ENCODE results near the gene MAML3.

The MAML3 gene

GRCh38 chr4:140153718-140154571 is at the start of gene MAML3:
TSS of gene MAML3 (minus strand) at chr4:140154184. CDS start at chr4:140153327, 857 bp downstream.
- peak; percentile 91 for DNase-seq (ENCODE audit: low read depth)

- no peak for DNase-seq (ENCODE audit: low read depth)
Measured at GRCh38 chr4:140198942-140199341, 45.0 kb upstream of the MAML3 start.

- DNase-seq (ENCODE audit: low read depth) = no peak
Measured at GRCh38 chr4:140195806-140196205, 41.8 kb upstream of the MAML3 start.

GRCh38 chr4:140189805-140190204 is 35.8 kb upstream of the MAML3 start:
- DNase-seq (ENCODE audit: low read depth) = no peak

GRCh38 chr4:140188975-140189374 is 35.0 kb upstream of the MAML3 start:
- DNase-seq (ENCODE audit: low read depth) = no peak

GRCh38 chr4:140187316-140187695 is 33.3 kb upstream of the MAML3 start:
- no peak for DNase-seq (ENCODE audit: low read depth)

GRCh38 chr4:140186651-140187315 is 32.8 kb upstream of the MAML3 start:
- no peak for DNase-seq (ENCODE audit: low read depth)

GRCh38 chr4:140186082-140186438 is 32.1 kb upstream of the MAML3 start:
- no peak for DNase-seq (ENCODE audit: low read depth)

GRCh38 chr4:140185412-140186081 is 31.6 kb upstream of the MAML3 start:
- no peak for DNase-seq (ENCODE audit: low read depth)

- no peak for DNase-seq (ENCODE audit: low read depth)
Measured at GRCh38 chr4:140183270-140183669, 29.3 kb upstream of the MAML3 start.

GRCh38 chr4:140180577-140180976 is 26.6 kb upstream of the MAML3 start:
- no peak for DNase-seq (ENCODE audit: low read depth)

- no peak for DNase-seq (ENCODE audit: low read depth)
Measured at GRCh38 chr4:140176735-140177134, 22.8 kb upstream of the MAML3 start.

- no peak for DNase-seq (ENCODE audit: low read depth)
Measured at GRCh38 chr4:140174543-140174942, 20.6 kb upstream of the MAML3 start.

GRCh38 chr4:140172960-140173359 is 19.0 kb upstream of the MAML3 start:
- no peak for DNase-seq (ENCODE audit: low read depth)

GRCh38 chr4:140170299-140170698 is 16.3 kb upstream of the MAML3 start:
- DNase-seq (ENCODE audit: low read depth) = no peak

- DNase-seq (ENCODE audit: low read depth) = no peak
Measured at GRCh38 chr4:140168936-140169335, 15.0 kb upstream of the MAML3 start.

- no peak for DNase-seq (ENCODE audit: low read depth)
Measured at GRCh38 chr4:140168474-140168873, 14.5 kb upstream of the MAML3 start.

GRCh38 chr4:140163029-140163810 is 9.2 kb upstream of the MAML3 start:
- DNase-seq (ENCODE audit: low read depth) = no peak

- no peak for DNase-seq (ENCODE audit: low read depth)
Measured at GRCh38 chr4:140162596-140162995, 8.6 kb upstream of the MAML3 start.

- DNase-seq (ENCODE audit: low read depth) = no peak
Measured at GRCh38 chr4:140158365-140159030, 4.5 kb upstream of the MAML3 start.

GRCh38 chr4:140157341-140157740 is 3.4 kb upstream of the MAML3 start:
- no peak for DNase-seq (ENCODE audit: low read depth)

Measured in CMK (cell line).